Transverse colon (tissue), 4 donors: Measurements from ENCODE around the gene SLC35F4.

Experiments used
- EP300 ChIP-seq: sonication (generic); formaldehyde crosslinking; IDR thresholded peaks from one replicate; pipeline ENCODE4 v1.6.1; 2017; ENCODE audit warnings: antibody characterized with exemption, low read depth
- POLR2A ChIP-seq: fragments of 450-650 bp; IDR thresholded peaks from one replicate; pipeline ENCODE4 v1.6.1; 2016; ENCODE audit warnings: antibody characterized with exemption, mild to moderate bottlenecking, moderate library complexity
- POLR2AphosphoS5 ChIP-seq, 3 donors: sonication (generic); formaldehyde crosslinking; IDR thresholded peaks; one replicate each; pipeline ENCODE4 v1.6.1; 2016; ENCODE audit warnings: antibody characterized with exemption in 3 of 3
- TF ChIP-seq, protein P1 (sequence below), 5 experiments: fragments of 200-600 bp in 3 of 5; fragments of 450-650 bp in 2 of 5; sonication (generic) in 3 of 5; IDR thresholded peaks; 1 replicate in 2 of 5; 2 replicates in 3 of 5; pipeline ENCODE4 v1.5.1; 2016 to 2017; ENCODE audit warnings: antibody characterized with exemption in 5 of 5, inconsistent platforms in 3 of 5, mild to moderate bottlenecking in 2 of 5, moderate library complexity in 1 of 5

DNA sequence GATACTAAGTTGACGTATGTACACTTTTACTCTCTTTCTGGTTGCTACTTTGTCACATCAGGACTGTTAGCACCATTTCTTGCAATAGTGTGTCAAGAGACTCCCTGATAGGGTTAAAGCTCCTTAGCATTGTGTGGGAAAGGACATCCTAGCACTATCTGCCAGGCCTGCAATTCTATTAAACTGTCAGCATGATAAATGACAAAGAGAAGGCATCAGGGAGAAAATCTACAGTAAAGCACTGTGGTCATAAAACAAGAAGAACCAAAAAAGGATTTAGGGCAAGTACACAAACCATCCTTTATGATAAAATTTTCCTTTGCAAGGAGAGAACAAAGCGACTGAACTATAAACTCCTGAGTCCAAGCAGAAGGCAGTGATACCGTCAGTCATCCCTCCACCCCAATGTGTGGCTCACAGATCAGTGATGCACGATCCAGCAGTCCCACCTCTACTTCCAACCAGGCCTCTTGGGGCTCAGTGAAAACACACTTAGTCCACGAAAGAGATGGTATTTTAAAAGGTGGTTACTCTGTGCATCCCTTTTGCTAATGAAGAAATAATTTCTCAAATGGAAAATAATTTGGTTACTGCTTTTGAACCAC lies 31.4 kb upstream of the SLC35F4 start:
- TF ChIP-seq POLR2A (no peak), EP300 (no peak), POLR2AphosphoS5 (IDR thresholded peaks at IDR 0.05) (no peak)
- TF ChIP-seq, protein P1, sequence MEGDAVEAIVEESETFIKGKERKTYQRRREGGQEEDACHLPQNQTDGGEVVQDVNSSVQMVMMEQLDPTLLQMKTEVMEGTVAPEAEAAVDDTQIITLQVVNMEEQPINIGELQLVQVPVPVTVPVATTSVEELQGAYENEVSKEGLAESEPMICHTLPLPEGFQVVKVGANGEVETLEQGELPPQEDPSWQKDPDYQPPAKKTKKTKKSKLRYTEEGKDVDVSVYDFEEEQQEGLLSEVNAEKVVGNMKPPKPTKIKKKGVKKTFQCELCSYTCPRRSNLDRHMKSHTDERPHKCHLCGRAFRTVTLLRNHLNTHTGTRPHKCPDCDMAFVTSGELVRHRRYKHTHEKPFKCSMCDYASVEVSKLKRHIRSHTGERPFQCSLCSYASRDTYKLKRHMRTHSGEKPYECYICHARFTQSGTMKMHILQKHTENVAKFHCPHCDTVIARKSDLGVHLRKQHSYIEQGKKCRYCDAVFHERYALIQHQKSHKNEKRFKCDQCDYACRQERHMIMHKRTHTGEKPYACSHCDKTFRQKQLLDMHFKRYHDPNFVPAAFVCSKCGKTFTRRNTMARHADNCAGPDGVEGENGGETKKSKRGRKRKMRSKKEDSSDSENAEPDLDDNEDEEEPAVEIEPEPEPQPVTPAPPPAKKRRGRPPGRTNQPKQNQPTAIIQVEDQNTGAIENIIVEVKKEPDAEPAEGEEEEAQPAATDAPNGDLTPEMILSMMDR (IDR thresholded peaks at IDR 0.05), result no peak
